ENCODE results near the gene NEDD4L.

The NEDD4L gene

GRCh38 chr18:58391231-58391825 lies 347.3 kb downstream of the NEDD4L start:
- DNase-seq, result no peak

GRCh38 chr18:58391932-58392323 lies 347.9 kb downstream of the NEDD4L start:
- no peak for DNase-seq

GRCh38 chr18:58392324-58393000 lies 348.4 kb downstream of the NEDD4L start:
- DNase-seq, result no peak

- no peak for DNase-seq
Observed at GRCh38 chr18:58393295-58393694, 349.3 kb downstream of the NEDD4L start.

GRCh38 chr18:58394046-58394445 lies 350.0 kb downstream of the NEDD4L start:
- no peak for DNase-seq

GRCh38 chr18:58394602-58395425 lies 350.8 kb downstream of the NEDD4L start:
- DNase-seq, result no peak

- DNase-seq, result no peak
Observed at GRCh38 chr18:58396144-58396543, 352.1 kb downstream of the NEDD4L start.

- no peak for DNase-seq
Observed at GRCh38 chr18:58396966-58397365, 352.9 kb downstream of the NEDD4L start.

GRCh38 chr18:58397385-58398132 lies 353.5 kb downstream of the NEDD4L start:
- no peak for DNase-seq

- DNase-seq, result no peak
Observed at GRCh38 chr18:58398648-58399398, 354.8 kb downstream of the NEDD4L start.

- no peak for DNase-seq
Observed at GRCh38 chr18:58400331-58400870, 356.4 kb downstream of the NEDD4L start.

GRCh38 chr18:58401191-58401590 lies 357.2 kb downstream of the NEDD4L start:
- no peak for DNase-seq

- DNase-seq, result no peak
Observed at GRCh38 chr18:58402247-58402646, 358.2 kb downstream of the NEDD4L start.

- no peak for DNase-seq
Observed at GRCh38 chr18:58402951-58403702, 359.1 kb downstream of the NEDD4L start.

- no peak for DNase-seq
Observed at GRCh38 chr18:58403799-58404455, 359.9 kb downstream of the NEDD4L start.

- DNase-seq, result no peak
Observed at GRCh38 chr18:58405107-58405898, 361.3 kb downstream of the NEDD4L start.

GRCh38 chr18:58407263-58407648 lies 363.2 kb downstream of the NEDD4L start:
- no peak for DNase-seq

GRCh38 chr18:58407649-58408407 lies 363.8 kb downstream of the NEDD4L start:
- no peak for DNase-seq

- no peak for DNase-seq
Observed at GRCh38 chr18:58408665-58409064, 364.6 kb downstream of the NEDD4L start.

Measured in CD4-positive, alpha-beta T cell treated with Interleukin-15 for 1 hour (primary cell).